ENCODE results near the gene GOLGA7B.

GOLGA7B gene

GRCh38 chr10:97915346-97916131 is 65.9 kb downstream of the GOLGA7B start:
- no peak for TF ChIP-seq TAF1 (IDR thresholded peaks at IDR 0.05; ENCODE audit: borderline replicate concordance, insufficient read depth, low read length)
- TF ChIP-seq POLR2AphosphoS5 (IDR thresholded peaks at IDR 0.05; ENCODE audit: low read depth, low read length): no peak
- TF ChIP-seq, protein P1, sequence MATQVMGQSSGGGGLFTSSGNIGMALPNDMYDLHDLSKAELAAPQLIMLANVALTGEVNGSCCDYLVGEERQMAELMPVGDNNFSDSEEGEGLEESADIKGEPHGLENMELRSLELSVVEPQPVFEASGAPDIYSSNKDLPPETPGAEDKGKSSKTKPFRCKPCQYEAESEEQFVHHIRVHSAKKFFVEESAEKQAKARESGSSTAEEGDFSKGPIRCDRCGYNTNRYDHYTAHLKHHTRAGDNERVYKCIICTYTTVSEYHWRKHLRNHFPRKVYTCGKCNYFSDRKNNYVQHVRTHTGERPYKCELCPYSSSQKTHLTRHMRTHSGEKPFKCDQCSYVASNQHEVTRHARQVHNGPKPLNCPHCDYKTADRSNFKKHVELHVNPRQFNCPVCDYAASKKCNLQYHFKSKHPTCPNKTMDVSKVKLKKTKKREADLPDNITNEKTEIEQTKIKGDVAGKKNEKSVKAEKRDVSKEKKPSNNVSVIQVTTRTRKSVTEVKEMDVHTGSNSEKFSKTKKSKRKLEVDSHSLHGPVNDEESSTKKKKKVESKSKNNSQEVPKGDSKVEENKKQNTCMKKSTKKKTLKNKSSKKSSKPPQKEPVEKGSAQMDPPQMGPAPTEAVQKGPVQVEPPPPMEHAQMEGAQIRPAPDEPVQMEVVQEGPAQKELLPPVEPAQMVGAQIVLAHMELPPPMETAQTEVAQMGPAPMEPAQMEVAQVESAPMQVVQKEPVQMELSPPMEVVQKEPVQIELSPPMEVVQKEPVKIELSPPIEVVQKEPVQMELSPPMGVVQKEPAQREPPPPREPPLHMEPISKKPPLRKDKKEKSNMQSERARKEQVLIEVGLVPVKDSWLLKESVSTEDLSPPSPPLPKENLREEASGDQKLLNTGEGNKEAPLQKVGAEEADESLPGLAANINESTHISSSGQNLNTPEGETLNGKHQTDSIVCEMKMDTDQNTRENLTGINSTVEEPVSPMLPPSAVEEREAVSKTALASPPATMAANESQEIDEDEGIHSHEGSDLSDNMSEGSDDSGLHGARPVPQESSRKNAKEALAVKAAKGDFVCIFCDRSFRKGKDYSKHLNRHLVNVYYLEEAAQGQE (IDR thresholded peaks at IDR 0.05; ENCODE audit: insufficient read depth in 1 of 2, low read depth in 2 of 2, low read length in 2 of 2): no peak
- no peak for TF ChIP-seq SIN3A (IDR thresholded peaks at IDR 0.05; ENCODE audit: borderline replicate concordance, insufficient read depth, low read length)
- no peak for TF ChIP-seq FOXP2 (optimal IDR thresholded peaks at IDR 0.05; ENCODE audit: borderline replicate concordance, extremely low read depth, extremely low read length, insufficient read depth)

- TF ChIP-seq POLR2AphosphoS5 (IDR thresholded peaks at IDR 0.05; ENCODE audit: low read depth, low read length) (no peak), FOXP2 (optimal IDR thresholded peaks at IDR 0.05; ENCODE audit: borderline replicate concordance, extremely low read depth, extremely low read length, insufficient read depth) (no peak), SIN3A (IDR thresholded peaks at IDR 0.05; ENCODE audit: borderline replicate concordance, insufficient read depth, low read length) (no peak), TAF1 (IDR thresholded peaks at IDR 0.05; ENCODE audit: borderline replicate concordance, insufficient read depth, low read length) (no peak)
- TF ChIP-seq, protein P1 (IDR thresholded peaks at IDR 0.05; ENCODE audit: insufficient read depth in 1 of 2, low read depth in 2 of 2, low read length in 2 of 2): no peak
Measured at GRCh38 chr10:97916586-97916985, 66.9 kb downstream of the GOLGA7B start.

- TF ChIP-seq FOXP2 (optimal IDR thresholded peaks at IDR 0.05; ENCODE audit: borderline replicate concordance, extremely low read depth, extremely low read length, insufficient read depth) (no peak), SIN3A (IDR thresholded peaks at IDR 0.05; ENCODE audit: borderline replicate concordance, insufficient read depth, low read length) (no peak), POLR2AphosphoS5 (IDR thresholded peaks at IDR 0.05; ENCODE audit: low read depth, low read length) (no peak), TAF1 (IDR thresholded peaks at IDR 0.05; ENCODE audit: borderline replicate concordance, insufficient read depth, low read length) (no peak)
- TF ChIP-seq, protein P1 (IDR thresholded peaks at IDR 0.05; ENCODE audit: insufficient read depth in 1 of 2, low read depth in 2 of 2, low read length in 2 of 2): no peak
Measured at GRCh38 chr10:97919012-97919411, 69.4 kb downstream of the GOLGA7B start.

DNA sequence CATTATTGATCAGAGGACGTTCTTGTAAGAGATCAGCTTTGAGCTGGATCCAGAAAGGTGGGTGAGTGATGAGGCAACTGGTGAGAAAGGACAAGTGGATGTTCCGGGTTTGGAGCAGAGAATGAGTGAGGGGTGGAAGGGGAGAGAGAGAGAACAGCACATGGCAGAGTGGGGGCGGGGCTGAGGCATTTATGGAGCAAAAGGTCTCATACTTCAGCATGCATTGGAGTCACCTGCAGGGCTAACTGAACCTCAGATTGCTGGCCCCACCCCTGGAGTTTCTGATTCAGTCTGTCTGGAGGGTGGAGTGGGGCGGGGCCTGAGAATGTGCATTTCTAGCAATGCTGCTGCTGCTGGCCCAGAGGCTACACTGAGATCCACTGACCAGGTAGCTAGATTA is 71.2 kb downstream of the GOLGA7B start:
- TF ChIP-seq FOXP2 (optimal IDR thresholded peaks at IDR 0.05; ENCODE audit: borderline replicate concordance, extremely low read depth, extremely low read length, insufficient read depth) (no peak), POLR2AphosphoS5 (IDR thresholded peaks at IDR 0.05; ENCODE audit: low read depth, low read length) (no peak), TAF1 (IDR thresholded peaks at IDR 0.05; ENCODE audit: borderline replicate concordance, insufficient read depth, low read length) (no peak), SIN3A (IDR thresholded peaks at IDR 0.05; ENCODE audit: borderline replicate concordance, insufficient read depth, low read length) (no peak)
- TF ChIP-seq, protein P1 (IDR thresholded peaks at IDR 0.05; ENCODE audit: insufficient read depth in 1 of 2, low read depth in 2 of 2, low read length in 2 of 2): no peak
